Activated naive CD4-positive, alpha-beta T cell treated with anti-CD3 and anti-CD28 coated beads for 36 hours (primary cell): ENCODE data around the gene SIX2. TPM values are rescaled to one million over a fixed set of nuclear protein-coding genes. Genes with fewer than 3 reads are reported as not detected.

Source experiments
- CTCF ChIA-PET: fragments of 350-600 bp; sonication (Branson Sonifier 250); formaldehyde crosslinking; loops from one replicate; lab custom pipeline; 2021; ENCODE audit warnings: antibody characterized with exemption; lab: Charles Lee
- DNase-seq: peaks from one replicate; pipeline ENCODE4 v3.0.0-alpha.2; 2020
- H3K27ac Mint-ChIP-seq: one replicate; pipeline ENCODE4 v1.8.0; 2021; ENCODE audit warnings: mild to moderate bottlenecking, mixed read lengths
- H3K27me3 Mint-ChIP-seq: one replicate; pipeline ENCODE4 v1.8.0; 2021; ENCODE audit warnings: low read depth, mixed read lengths
- H3K36me3 Mint-ChIP-seq: one replicate; pipeline ENCODE4 v1.8.0; 2021; ENCODE audit warnings: low read depth, mixed read lengths
- H3K4me1 Mint-ChIP-seq: one replicate; pipeline ENCODE4 v1.8.0; 2021; ENCODE audit warnings: low read depth, mixed read lengths
- H3K4me3 Mint-ChIP-seq: one replicate; pipeline ENCODE4 v1.8.0; 2021; ENCODE audit warnings: mild to moderate bottlenecking, moderate library complexity, mixed read lengths
- H3K9me3 Mint-ChIP-seq: one replicate; pipeline ENCODE4 v1.8.0; 2021; ENCODE audit warnings: mixed read lengths
- intact Hi-C: fragments of 100-400 bp; cut with micrococcal nuclease; formaldehyde crosslinking; loops from one replicate; pipeline ENCODE4 v1.15.1; 2023
- total RNA-seq, 2 experiments: library from RNA; stranded (reverse); gene quantifications; one replicate each; pipeline ENCODE4 v1.2.3, GENCODE V29; 2021

The SIX2 gene
- total RNA-seq, 2 experiments from 2014 or later, result not detected

- intact Hi-C loops, result no loop called here
- DNase-seq, result no peak
- H3K36me3 Mint-ChIP-seq, result no peaks in the 10 kb centered on the region
These were observed 38.3 kb downstream of the SIX2 start for GRCh38 chr2:44970846-44971450.

GRCh38 chr2:44969936-44970335 lies 39.3 kb downstream of the SIX2 start:
- Mint-ChIP-seq H3K4me3 (no peak overlapping the region), H3K36me3 (no peaks in the 10 kb centered on the region), H3K4me1 (no peaks in the 10 kb centered on the region), H3K27ac (no peak overlapping the region), H3K9me3 (no peaks in the 10 kb centered on the region), H3K27me3 (peaks cover 15% of the 10 kb centered on the region)
- CTCF ChIA-PET, result interaction anchor here (1.0 to 1.3 kb wide), 4 partner anchors 11 to 43 kb away, joined by 3 to 4 read pairs (median 4); no protein-coding TSS in a partner anchor
- intact Hi-C loops, result no loop called here
- DNase-seq, result no peak

More at GRCh38 chr2:44970846-44971450, 38.3 kb downstream of the SIX2 start:
- Mint-ChIP-seq H3K27me3 (peaks cover 10% of the 10 kb centered on the region), H3K9me3 (no peaks in the 10 kb centered on the region), H3K27ac (no peak overlapping the region), H3K4me1 (no peaks in the 10 kb centered on the region), H3K4me3 (no peak overlapping the region)
- CTCF ChIA-PET, result interaction anchor here (1.0 to 1.3 kb wide), 4 partner anchors 10 to 42 kb away, joined by 3 to 4 read pairs (median 4); no protein-coding TSS in a partner anchor

- H3K27me3 Mint-ChIP-seq, result peaks cover 21% of the 10 kb centered on the region
- CTCF ChIA-PET, result no interaction called here
- H3K27ac Mint-ChIP-seq, result no peak overlapping the region
- no peaks in the 10 kb centered on the region for H3K36me3 Mint-ChIP-seq
- DNase-seq, result no peak
- H3K9me3 Mint-ChIP-seq, result no peaks in the 10 kb centered on the region
- no peak overlapping the region for H3K4me3 Mint-ChIP-seq
- intact Hi-C loops, result no loop called here
- no peaks in the 10 kb centered on the region for H3K4me1 Mint-ChIP-seq
These were observed 41.4 kb downstream of the SIX2 start for GRCh38 chr2:44967727-44968432.

GRCh38 chr2:44967056-44967455 lies 42.2 kb downstream of the SIX2 start:
- CTCF ChIA-PET, result no interaction called here
- H3K27me3 Mint-ChIP-seq, result peaks cover 22% of the 10 kb centered on the region
- H3K4me3 Mint-ChIP-seq, result no peak overlapping the region
- no peak for DNase-seq
- no peaks in the 10 kb centered on the region for H3K4me1 Mint-ChIP-seq
- H3K36me3 Mint-ChIP-seq, result no peaks in the 10 kb centered on the region
- no peaks in the 10 kb centered on the region for H3K9me3 Mint-ChIP-seq
- intact Hi-C loops, result no loop called here
- no peak overlapping the region for H3K27ac Mint-ChIP-seq

GRCh38 chr2:44965684-44966083 lies 43.6 kb downstream of the SIX2 start:
- H3K27ac Mint-ChIP-seq, result no peak overlapping the region
- no peaks in the 10 kb centered on the region for H3K36me3 Mint-ChIP-seq
- H3K4me3 Mint-ChIP-seq, result no peak overlapping the region
- DNase-seq, result no peak
- H3K4me1 Mint-ChIP-seq, result no peaks in the 10 kb centered on the region
- intact Hi-C loops, result no loop called here
- H3K27me3 Mint-ChIP-seq, result peaks cover 22% of the 10 kb centered on the region
- H3K9me3 Mint-ChIP-seq, result no peaks in the 10 kb centered on the region
- CTCF ChIA-PET, result no interaction called here

GRCh38 chr2:44964752-44965236 lies 44.5 kb downstream of the SIX2 start:
- CTCF ChIA-PET, result interaction anchor here (0.7 to 1.1 kb wide), 2 partner anchors 17 to 390 kb away, joined by 3 to 4 read pairs; no protein-coding TSS in a partner anchor
- Mint-ChIP-seq H3K9me3 (no peaks in the 10 kb centered on the region), H3K36me3 (no peaks in the 10 kb centered on the region), H3K27ac (no peak overlapping the region), H3K4me1 (no peaks in the 10 kb centered on the region), H3K4me3 (no peak overlapping the region), H3K27me3 (peaks cover 20% of the 10 kb centered on the region)
- DNase-seq, result no peak
- intact Hi-C loops, result no loop called here

GRCh38 chr2:44962176-44962695 lies 47.0 kb downstream of the SIX2 start:
- H3K27ac Mint-ChIP-seq, result no peak overlapping the region
- intact Hi-C loops, result no loop called here
- H3K4me3 Mint-ChIP-seq, result no peak overlapping the region
- H3K27me3 Mint-ChIP-seq, result peaks cover 24% of the 10 kb centered on the region
- CTCF ChIA-PET, result no interaction called here
- no peak for DNase-seq
- H3K4me1 Mint-ChIP-seq, result no peaks in the 10 kb centered on the region
- H3K9me3 Mint-ChIP-seq, result no peaks in the 10 kb centered on the region
- H3K36me3 Mint-ChIP-seq, result no peaks in the 10 kb centered on the region

GRCh38 chr2:44960871-44961270 lies 48.4 kb downstream of the SIX2 start:
- Mint-ChIP-seq H3K36me3 (no peaks in the 10 kb centered on the region), H3K9me3 (no peaks in the 10 kb centered on the region), H3K4me3 (no peak overlapping the region), H3K4me1 (no peaks in the 10 kb centered on the region), H3K27ac (no peak overlapping the region), H3K27me3 (peaks cover 29% of the 10 kb centered on the region)
- CTCF ChIA-PET, result interaction anchor here (0.6 kb wide), 1 partner anchor 26 kb away, joined by 3 read pairs; no protein-coding TSS in a partner anchor
- no peak for DNase-seq
- intact Hi-C loops, result no loop called here

GRCh38 chr2:44959855-44960254 lies 49.4 kb downstream of the SIX2 start:
- H3K27ac Mint-ChIP-seq, result no peak overlapping the region
- peaks cover 31% of the 10 kb centered on the region for H3K27me3 Mint-ChIP-seq
- H3K9me3 Mint-ChIP-seq, result no peaks in the 10 kb centered on the region
- H3K36me3 Mint-ChIP-seq, result no peaks in the 10 kb centered on the region
- intact Hi-C loops, result loop anchor here (10.0 kb wide), 1 partner anchor 1085 kb away; no protein-coding TSS in a partner anchor
- H3K4me3 Mint-ChIP-seq, result no peak overlapping the region
- H3K4me1 Mint-ChIP-seq, result peaks cover 5% of the 10 kb centered on the region
- no peak for DNase-seq
- CTCF ChIA-PET, result interaction anchor here (1.1 kb wide), 1 partner anchor 14 kb away, joined by 3 read pairs; no protein-coding TSS in a partner anchor

- DNase-seq, result no peak
- intact Hi-C loops, result loop anchor here (10.0 kb wide), 1 partner anchor 1083 kb away; no protein-coding TSS in a partner anchor
- Mint-ChIP-seq H3K4me1 (peaks cover 14% of the 10 kb centered on the region), H3K27ac (no peak overlapping the region), H3K9me3 (no peaks in the 10 kb centered on the region), H3K36me3 (no peaks in the 10 kb centered on the region), H3K27me3 (peaks cover 42% of the 10 kb centered on the region), H3K4me3 (no peak overlapping the region)
- CTCF ChIA-PET, result interaction anchor here (1.2 to 4.4 kb wide), 4 partner anchors 8 to 564 kb away, joined by 3 to 42 read pairs (median 16); no protein-coding TSS in a partner anchor
These were observed 51.5 kb downstream of the SIX2 start for GRCh38 chr2:44957656-44958327.

GRCh38 chr2:44956843-44957242 lies 52.4 kb downstream of the SIX2 start:
- H3K36me3 Mint-ChIP-seq, result no peaks in the 10 kb centered on the region
- H3K4me1 Mint-ChIP-seq, result peaks cover 16% of the 10 kb centered on the region
- peaks cover 46% of the 10 kb centered on the region for H3K27me3 Mint-ChIP-seq
- no peaks in the 10 kb centered on the region for H3K9me3 Mint-ChIP-seq
- H3K4me3 Mint-ChIP-seq, result no peak overlapping the region
- intact Hi-C loops, result loop anchor here (10.0 kb wide), 1 partner anchor 1082 kb away; no protein-coding TSS in a partner anchor
- no peak overlapping the region for H3K27ac Mint-ChIP-seq
- DNase-seq, result no peak
- CTCF ChIA-PET, result interaction anchor here (0.6 to 4.4 kb wide), 10 partner anchors 13 to 913 kb away, joined by 3 to 42 read pairs (median 8); no protein-coding TSS in a partner anchor
